Non-pigmented ciliary epithelial cell (primary cell): ENCODE measurements around the gene USP2.

Experiments used
- DNase-seq: peaks from one replicate; pipeline ENCODE4 v3.0.0-alpha.2; 2010; ENCODE audit warnings: low read depth

Gene USP2

DNA sequence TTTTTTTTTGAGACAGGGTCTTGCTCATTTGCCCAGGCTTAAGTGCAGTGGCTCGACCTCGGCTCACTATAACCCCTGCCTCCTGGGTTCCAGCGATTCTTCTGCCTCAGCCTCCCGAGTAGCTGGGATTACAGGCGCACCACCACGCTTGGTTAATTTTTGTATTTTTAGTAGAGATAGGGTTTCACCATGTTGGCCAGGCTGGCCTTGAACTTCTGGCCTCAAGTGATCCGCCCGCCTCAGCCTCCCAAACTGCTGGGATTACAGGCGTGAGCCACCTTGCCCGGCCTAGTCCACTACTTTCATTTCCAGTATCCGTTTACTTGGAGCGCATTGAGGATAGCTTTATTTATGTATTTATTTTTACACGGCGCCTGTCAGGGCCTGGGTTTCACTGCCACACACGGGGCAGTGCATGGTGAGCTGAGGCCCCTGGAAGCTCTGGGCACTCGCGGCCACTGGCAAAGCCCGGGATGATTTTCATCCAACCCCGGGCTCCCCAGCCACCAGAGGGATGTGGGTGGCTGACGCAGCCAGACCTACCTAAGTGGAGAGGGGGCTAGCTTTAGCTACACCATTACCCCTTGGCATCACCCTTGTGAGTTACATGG is 58.5 kb downstream of the USP2 start:
- no peak for DNase-seq

GRCh38 chr11:119322360-119322739 is 59.1 kb downstream of the USP2 start:
- no peak for DNase-seq

- no peak for DNase-seq
Observed at GRCh38 chr11:119320776-119321524, 60.5 kb downstream of the USP2 start.

DNA sequence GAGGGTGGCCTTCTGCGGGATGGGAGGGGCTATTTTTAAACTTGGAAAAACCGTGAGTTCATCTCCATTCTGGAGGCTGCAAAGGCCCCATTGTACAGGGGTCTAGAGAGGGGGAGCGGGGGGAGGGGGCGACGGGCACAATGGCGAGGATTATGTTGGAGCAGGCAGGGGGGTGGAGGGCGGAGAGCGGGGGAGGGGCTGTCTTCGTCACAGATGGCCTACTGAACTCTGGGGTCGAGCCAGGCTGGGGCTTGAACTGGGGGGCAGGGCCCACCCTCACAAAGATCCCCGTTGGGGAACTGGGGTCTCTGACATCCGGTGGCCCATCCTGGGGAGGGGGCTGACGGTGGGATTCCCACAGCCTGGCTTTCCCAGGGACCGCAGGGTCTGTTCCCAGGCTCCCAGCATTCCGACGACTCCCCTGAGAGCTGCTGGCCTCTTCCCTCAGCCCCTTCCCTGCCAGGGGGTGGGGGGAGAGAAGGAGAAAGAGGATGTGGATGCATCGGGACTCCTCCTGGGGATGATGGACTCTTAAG is 61.2 kb downstream of the USP2 start:
- DNase-seq = no peak

DNA sequence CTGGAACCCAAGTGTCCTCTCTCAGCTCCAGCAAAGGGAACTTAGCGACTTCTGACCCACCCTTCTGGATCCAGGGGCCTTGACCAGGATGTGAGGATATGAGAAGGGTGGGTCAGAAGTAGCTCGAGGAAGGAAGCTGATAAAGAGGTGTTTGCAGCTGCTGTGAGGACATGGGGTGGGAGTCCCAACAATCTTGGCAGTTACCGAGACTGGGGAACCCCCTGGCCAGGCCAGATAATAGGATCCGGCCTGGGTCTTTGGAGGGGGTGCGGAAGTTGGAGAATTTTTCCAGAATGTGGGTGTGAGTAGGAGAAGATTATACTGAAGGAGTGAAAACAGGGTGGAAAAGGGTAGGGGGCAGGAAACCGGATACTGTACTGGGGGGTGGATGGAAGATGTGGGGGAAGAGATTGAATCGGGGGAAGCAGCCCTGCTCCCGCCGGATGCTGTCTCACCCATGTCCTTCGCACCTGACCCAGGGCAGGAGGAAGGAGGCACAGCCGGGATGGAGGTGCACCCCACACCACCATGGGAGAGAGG is 61.7 kb downstream of the USP2 start:
- DNase-seq = no peak

DNA sequence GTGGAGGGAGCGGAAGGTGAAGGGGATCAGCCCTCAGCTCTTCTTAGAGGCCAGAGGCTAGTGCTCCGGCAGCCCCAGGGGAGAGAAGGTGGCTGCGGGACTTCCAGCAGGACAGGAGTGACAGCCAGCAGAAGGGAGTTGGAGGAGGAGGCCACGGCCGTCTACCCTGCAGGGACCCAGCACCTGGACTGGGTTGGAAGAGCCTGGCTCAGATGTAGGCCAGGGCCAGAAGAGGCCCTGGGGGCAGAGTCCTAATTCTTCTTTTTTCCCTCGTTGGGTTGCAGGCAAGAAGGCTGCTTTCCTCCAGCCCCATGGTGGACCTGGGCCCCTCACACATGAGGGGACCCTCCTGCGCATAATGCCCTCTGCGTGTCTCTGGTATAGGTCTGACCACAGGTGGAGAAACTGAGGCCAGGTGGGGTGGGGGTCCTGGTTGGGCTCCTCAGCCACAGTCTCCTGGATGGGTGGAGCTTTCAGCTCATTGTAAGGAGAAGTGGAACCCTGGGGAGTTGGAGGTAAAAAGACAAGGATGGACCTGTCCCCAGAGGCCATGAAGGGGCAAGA is 62.3 kb downstream of the USP2 start:
- DNase-seq = no peak

- DNase-seq = peak; percentile 51
Observed at GRCh38 chr11:119318240-119319135, 63.0 kb downstream of the USP2 start.

GRCh38 chr11:119317592-119318239 is 63.8 kb downstream of the USP2 start:
- DNase-seq = no peak

- no peak for DNase-seq
Observed at GRCh38 chr11:119316729-119317591, 64.5 kb downstream of the USP2 start, which contains the start of gene MCAM. Gene MCAM, minus strand, starts transcription at chr11:119317130. Its CDS starts 29 bp downstream, at chr11:119317101.

- DNase-seq = no peak
Observed at GRCh38 chr11:119316016-119316728, 65.3 kb downstream of the USP2 start.

DNA sequence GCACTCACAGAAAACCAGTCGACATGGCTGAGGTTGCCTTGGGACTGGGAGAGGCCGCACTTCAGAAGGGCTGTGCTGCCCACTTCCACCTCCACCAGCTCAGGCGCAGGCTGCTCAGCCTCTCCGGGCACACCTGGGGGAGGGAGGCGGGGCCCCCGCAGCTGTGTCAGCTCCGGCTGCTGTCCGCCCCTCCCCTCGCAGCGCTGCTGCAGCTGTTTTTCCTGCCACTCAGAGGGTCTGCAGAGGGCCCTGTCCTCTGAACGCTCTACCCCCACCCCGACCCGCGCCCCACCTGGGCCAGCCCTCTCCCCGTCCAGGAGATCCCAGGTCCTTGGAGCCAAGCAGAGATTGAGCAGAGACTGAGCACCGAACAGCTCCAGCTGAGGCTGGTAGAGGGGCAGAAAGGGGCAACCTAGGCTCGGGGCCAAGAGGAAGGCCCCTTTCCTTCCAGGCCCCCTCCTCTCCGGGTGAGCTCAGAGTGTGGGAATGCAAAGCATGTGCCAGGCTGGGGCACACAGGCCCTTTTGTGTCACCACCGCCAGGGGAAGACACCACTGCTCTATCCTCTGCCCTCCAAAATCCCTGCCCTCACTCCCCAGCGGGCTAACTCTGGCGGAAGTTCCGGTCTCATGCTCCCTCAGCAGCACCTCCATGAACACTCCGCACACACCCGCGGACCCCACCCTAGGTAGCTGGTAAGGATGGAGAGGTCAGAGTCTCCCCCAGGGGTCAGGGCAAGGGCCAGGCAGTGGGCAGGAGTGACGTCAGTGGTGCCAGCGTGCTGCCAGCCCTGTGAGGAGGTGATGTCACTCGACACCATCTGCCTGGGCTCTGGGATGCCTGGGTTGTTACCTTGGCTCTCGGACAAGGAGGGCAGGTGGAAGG is 66.1 kb downstream of the USP2 start:
- DNase-seq = no peak

GRCh38 chr11:119314726-119315125 is 66.8 kb downstream of the USP2 start:
- DNase-seq = no peak

- DNase-seq = no peak
Observed at GRCh38 chr11:119310682-119311052, 70.8 kb downstream of the USP2 start.

DNA sequence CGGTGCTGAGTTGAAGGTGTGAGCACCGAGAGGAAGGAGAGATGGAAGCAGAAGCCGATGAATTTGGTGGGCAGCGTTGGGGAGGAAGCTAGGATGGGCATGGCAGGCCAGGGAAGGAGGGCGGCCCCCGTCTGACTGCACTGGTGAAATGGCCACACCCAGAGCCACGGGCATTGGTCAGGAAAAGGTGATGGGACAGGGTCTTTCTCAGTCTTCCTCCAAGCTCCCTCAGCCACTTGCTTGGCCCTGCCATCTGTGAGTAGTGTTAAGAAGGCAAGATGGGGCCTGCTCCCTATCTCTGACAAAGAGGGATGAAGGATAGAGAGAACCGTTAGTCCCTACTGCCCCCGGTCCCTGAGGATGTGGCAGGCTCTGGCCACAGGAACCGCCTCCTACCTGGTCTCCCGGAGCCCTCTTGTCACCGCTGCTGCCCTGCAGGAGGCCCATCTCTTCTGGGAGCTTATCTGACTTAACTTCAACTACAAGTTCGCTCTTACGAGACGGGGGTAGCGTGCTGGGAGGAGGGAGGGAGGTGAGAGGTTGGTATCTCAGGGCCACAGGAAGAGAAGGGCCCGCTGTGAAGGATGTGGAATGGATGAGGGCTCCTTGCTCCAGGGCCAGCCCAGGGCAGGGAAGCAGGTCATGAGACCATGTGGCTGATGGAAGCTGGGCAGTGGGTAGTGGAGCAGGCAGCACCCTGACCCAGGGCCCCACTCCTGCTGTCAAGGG is 71.4 kb downstream of the USP2 start:
- no peak for DNase-seq

- no peak for DNase-seq
Observed at GRCh38 chr11:119309411-119309810, 72.1 kb downstream of the USP2 start.

GRCh38 chr11:119307974-119308373 is 73.5 kb downstream of the USP2 start:
- no peak for DNase-seq

- no peak for DNase-seq
Observed at GRCh38 chr11:119307219-119307618, 74.3 kb downstream of the USP2 start.

DNA sequence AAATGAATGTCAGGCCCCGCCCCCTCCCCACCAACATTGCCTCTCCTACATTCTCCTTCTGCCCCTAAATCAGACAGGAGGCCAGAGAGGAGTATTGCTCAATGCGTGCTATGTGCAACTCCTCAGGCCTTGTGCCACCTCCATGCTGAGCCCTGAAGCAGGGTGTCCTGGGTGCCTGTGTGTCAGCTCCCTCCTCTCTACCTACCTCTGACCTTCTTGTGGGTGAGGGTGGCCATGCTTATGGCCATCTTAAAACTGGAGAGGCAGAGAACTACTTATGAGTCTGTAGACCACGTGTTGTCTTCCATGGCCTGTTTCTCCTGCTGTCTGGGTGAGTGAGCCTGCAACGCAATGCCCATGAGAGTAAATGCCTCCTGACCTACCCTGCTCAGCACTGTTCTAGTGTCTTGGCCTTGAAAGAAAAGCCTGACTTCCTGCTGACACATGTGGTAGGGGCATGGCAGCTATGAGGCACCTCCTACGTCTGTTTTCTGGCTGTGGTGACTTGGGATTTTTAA is 75.1 kb downstream of the USP2 start:
- DNase-seq = no peak
